T47D (cell line): ENCODE results near the gene RIN1.
A peak's percentile ranks its signal among the peaks of the same experiment; 100 is the strongest.

Experiments used
- DNase-seq, 2 experiments: peaks; one replicate each; pipeline versions ENCODE4 v3.0.0 to v3.0.0-alpha.2; 2011 to 2012; ENCODE audit warnings: low read depth in 1 of 2, low spot score in 1 of 2
- JUND ChIP-seq: IDR thresholded peaks from 2 replicates; pipeline ENCODE4 v1.6.1; 2012; ENCODE audit warnings: low read depth
- in situ Hi-C: cut with HindIII; loops from 2 replicates; pipeline ENCODE4 v1.10.0; 2016; ENCODE audit warnings: low sequenced_read_pairs, low pct_unique_long_range_greater_than_20kb

Gene RIN1

GRCh38 chr11:66317723-66318599 lies 18.3 kb downstream of the RIN1 start:
- DNase-seq: peak in 1 of 2 experiments; percentile 57
- no peak for TF ChIP-seq JUND
- in situ Hi-C loops: no loop called here

- DNase-seq: no peak
These were observed 18.9 kb downstream of the RIN1 start for GRCh38 chr11:66317322-66317722.

GRCh38 chr11:66316849-66317251 lies 19.4 kb downstream of the RIN1 start, which contains the start of gene CD248:
CD248 (minus strand) TSS chr11:66317044; CDS start chr11:66317027, 17 bp downstream.
- DNase-seq: no peak
- no peak for TF ChIP-seq JUND

More at GRCh38 chr11:66317322-66317722, 18.9 kb downstream of the RIN1 start:
- in situ Hi-C loops: no loop called here
- TF ChIP-seq JUND: no peak

GRCh38 chr11:66315921-66316811 lies 20.1 kb downstream of the RIN1 start:
- in situ Hi-C loops: no loop called here
- DNase-seq: no peak
- TF ChIP-seq JUND: no peak

More at GRCh38 chr11:66316849-66317251, 19.4 kb downstream of the RIN1 start, which contains the start of gene CD248:
- in situ Hi-C loops: no loop called here

GRCh38 chr11:66315498-66315885 lies 20.7 kb downstream of the RIN1 start:
- no peak for DNase-seq
- in situ Hi-C loops: no loop called here
- no peak for TF ChIP-seq JUND

GRCh38 chr11:66314561-66315497 lies 21.4 kb downstream of the RIN1 start:
- DNase-seq: no peak
- in situ Hi-C loops: no loop called here

GRCh38 chr11:66314186-66314501 lies 22.1 kb downstream of the RIN1 start:
- in situ Hi-C loops: no loop called here
- no peak for DNase-seq
- TF ChIP-seq JUND: no peak

More at GRCh38 chr11:66314561-66315497, 21.4 kb downstream of the RIN1 start:
- TF ChIP-seq JUND: no peak

GRCh38 chr11:66313321-66314185 lies 22.7 kb downstream of the RIN1 start:
- no peak for TF ChIP-seq JUND
- no peak for DNase-seq
- in situ Hi-C loops: no loop called here

- in situ Hi-C loops: no loop called here
- no peak for TF ChIP-seq JUND
- peak; percentile 88 to 95 for DNase-seq
These were observed 23.5 kb downstream of the RIN1 start for GRCh38 chr11:66312549-66313320.

- TF ChIP-seq JUND: no peak
- peak; percentile 81 to 91 for DNase-seq
- in situ Hi-C loops: no loop called here
These were observed 24.2 kb downstream of the RIN1 start for GRCh38 chr11:66311965-66312548.
